ENCODE measurements around the gene SLC35E2B. TPM values are rescaled to one million over a fixed set of nuclear protein-coding genes. Genes with fewer than 3 reads are reported as not detected.

The SLC35E2B gene
- polyA plus RNA-seq, 1 donor from 2014 or later, result 93.2 TPM

DNA sequence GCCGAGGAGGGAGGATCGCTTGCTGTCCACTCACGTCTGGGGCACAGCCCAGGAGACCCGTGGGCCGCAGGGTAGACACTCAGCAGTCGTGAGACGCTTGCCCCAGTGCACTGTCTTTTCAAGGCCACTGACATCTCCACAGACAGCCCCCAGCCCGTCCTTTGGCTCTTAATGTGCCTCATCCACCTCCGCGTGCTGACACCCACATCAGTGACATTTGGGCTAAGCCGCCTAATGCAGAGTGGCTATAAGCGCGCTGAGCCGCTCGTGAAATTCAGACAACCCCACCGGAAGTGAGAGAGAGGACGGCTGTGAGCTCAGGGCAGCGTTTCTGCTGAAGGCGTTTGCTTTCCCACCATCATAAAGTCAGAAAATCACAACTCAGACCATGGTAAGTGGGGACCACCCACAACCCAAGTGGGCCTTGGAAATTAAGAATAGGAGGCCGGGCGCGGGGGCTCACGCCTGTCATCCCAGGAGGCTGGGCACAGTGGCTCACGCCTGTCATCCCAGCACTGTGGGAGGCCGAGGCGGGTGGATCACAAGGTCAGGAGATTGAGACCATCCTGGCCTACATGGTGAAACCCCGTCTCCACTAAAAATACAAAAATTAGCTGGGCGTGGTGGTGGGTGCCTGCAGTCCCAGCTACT, 8.4 kb downstream of the SLC35E2B start:
- no peaks in the 10 kb centered on the region for H4K20me1 ChIP-seq (ENCODE audit: insufficient read depth)
- no peak overlapping the region for H3K27ac ChIP-seq (ENCODE audit: low read length)
- no peaks in the 10 kb centered on the region for H3K36me3 ChIP-seq (ENCODE audit: insufficient read depth, low read length)
- no peak for TF ChIP-seq TAF1 (IDR thresholded peaks at IDR 0.05; ENCODE audit: low read depth)
- no peak for TF ChIP-seq POLR2AphosphoS5 (IDR thresholded peaks at IDR 0.05)
- TF ChIP-seq SMC3 (conservative IDR thresholded peaks at IDR 0.05; ENCODE audit: poor library complexity), result no peak
- no peak for TF ChIP-seq EZH2 (IDR thresholded peaks at IDR 0.05; ENCODE audit: borderline replicate concordance, insufficient read depth, low read length, poor library complexity, severe bottlenecking)
- no peak for TF ChIP-seq RAD21 (conservative IDR thresholded peaks at IDR 0.05)
- TF ChIP-seq, protein P1, sequence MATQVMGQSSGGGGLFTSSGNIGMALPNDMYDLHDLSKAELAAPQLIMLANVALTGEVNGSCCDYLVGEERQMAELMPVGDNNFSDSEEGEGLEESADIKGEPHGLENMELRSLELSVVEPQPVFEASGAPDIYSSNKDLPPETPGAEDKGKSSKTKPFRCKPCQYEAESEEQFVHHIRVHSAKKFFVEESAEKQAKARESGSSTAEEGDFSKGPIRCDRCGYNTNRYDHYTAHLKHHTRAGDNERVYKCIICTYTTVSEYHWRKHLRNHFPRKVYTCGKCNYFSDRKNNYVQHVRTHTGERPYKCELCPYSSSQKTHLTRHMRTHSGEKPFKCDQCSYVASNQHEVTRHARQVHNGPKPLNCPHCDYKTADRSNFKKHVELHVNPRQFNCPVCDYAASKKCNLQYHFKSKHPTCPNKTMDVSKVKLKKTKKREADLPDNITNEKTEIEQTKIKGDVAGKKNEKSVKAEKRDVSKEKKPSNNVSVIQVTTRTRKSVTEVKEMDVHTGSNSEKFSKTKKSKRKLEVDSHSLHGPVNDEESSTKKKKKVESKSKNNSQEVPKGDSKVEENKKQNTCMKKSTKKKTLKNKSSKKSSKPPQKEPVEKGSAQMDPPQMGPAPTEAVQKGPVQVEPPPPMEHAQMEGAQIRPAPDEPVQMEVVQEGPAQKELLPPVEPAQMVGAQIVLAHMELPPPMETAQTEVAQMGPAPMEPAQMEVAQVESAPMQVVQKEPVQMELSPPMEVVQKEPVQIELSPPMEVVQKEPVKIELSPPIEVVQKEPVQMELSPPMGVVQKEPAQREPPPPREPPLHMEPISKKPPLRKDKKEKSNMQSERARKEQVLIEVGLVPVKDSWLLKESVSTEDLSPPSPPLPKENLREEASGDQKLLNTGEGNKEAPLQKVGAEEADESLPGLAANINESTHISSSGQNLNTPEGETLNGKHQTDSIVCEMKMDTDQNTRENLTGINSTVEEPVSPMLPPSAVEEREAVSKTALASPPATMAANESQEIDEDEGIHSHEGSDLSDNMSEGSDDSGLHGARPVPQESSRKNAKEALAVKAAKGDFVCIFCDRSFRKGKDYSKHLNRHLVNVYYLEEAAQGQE (IDR thresholded peaks at IDR 0.05; ENCODE audit: borderline replicate concordance), result no peak
- TF ChIP-seq, protein P2, sequence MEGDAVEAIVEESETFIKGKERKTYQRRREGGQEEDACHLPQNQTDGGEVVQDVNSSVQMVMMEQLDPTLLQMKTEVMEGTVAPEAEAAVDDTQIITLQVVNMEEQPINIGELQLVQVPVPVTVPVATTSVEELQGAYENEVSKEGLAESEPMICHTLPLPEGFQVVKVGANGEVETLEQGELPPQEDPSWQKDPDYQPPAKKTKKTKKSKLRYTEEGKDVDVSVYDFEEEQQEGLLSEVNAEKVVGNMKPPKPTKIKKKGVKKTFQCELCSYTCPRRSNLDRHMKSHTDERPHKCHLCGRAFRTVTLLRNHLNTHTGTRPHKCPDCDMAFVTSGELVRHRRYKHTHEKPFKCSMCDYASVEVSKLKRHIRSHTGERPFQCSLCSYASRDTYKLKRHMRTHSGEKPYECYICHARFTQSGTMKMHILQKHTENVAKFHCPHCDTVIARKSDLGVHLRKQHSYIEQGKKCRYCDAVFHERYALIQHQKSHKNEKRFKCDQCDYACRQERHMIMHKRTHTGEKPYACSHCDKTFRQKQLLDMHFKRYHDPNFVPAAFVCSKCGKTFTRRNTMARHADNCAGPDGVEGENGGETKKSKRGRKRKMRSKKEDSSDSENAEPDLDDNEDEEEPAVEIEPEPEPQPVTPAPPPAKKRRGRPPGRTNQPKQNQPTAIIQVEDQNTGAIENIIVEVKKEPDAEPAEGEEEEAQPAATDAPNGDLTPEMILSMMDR (IDR thresholded peaks at IDR 0.05; ENCODE audit: poor library complexity, severe bottlenecking), result no peak
- no peak for TF ChIP-seq MXI1 (conservative IDR thresholded peaks at IDR 0.05; ENCODE audit: poor library complexity, severe bottlenecking)
- no peak for TF ChIP-seq EP300 (conservative IDR thresholded peaks at IDR 0.05; ENCODE audit: poor library complexity, severe bottlenecking)
- H3K9me2 ChIP-seq (ENCODE audit: insufficient read depth, low read length), result no peaks in the 10 kb centered on the region
- H3K4me3 ChIP-seq (ENCODE audit: low read length), result no peak overlapping the region
- no peaks in the 10 kb centered on the region for H3K27me3 ChIP-seq (ENCODE audit: insufficient read depth, low read depth, low read length)
- no peak overlapping the region for H3K9ac ChIP-seq (ENCODE audit: low read length)
- H2AFZ ChIP-seq (ENCODE audit: low read depth, low read length), result no peak overlapping the region
- no peaks in the 10 kb centered on the region for H3K9me3 ChIP-seq (ENCODE audit: low read length)
- H3K79me2 ChIP-seq (replicated peaks; ENCODE audit: insufficient read depth, low read length), result peaks cover 48% of the 10 kb centered on the region
- no peak overlapping the region for H3K4me2 ChIP-seq (ENCODE audit: low read length)
- no peaks in the 10 kb centered on the region for H3F3A ChIP-seq (ENCODE audit: insufficient read depth, low read length, poor library complexity, severe bottlenecking)

DNA sequence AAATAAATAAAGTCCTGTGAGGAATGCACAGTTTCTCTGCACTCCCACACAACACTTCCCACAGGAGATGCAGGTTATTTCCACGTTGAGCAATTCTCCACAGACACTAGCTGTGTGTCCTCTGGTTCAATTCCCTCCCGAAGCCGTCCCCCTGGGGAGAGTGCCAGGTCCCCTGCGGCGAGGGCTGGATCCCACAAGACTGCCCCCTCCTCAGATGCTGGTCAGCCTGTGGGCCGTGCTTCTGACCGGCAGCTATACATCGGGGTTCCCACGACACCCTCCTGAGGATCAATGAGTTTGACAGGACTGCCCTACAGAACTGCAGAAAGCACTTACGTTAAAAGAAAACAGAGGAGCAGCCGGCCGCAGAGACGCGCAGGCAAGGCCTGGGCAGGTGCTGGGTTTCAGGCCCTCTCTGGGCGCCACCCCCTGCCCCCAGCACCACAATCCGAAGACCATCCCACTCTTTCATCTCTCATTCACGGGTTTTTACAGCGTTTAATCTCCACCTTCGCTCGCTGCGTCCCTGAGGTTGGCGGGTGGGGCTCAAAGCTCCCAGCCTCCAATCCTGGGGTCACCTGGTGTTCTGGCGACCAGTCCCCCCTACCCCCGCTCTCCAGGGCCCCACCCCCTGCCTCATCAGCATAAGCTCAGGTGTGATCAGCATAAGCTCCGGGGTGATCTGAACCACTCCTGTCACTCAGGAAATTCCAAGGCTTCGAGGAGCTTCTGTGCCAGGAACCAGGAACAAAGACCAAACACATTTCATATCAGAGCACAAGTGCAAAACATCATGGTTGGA, 9.3 kb downstream of the SLC35E2B start:
- H3K4me2 ChIP-seq (ENCODE audit: low read length), result no peak overlapping the region
- no peak overlapping the region for H2AFZ ChIP-seq (ENCODE audit: low read depth, low read length)
- H3K27me3 ChIP-seq (ENCODE audit: insufficient read depth, low read depth, low read length), result no peaks in the 10 kb centered on the region
- H3K9me3 ChIP-seq (ENCODE audit: low read length), result no peaks in the 10 kb centered on the region
- H3K79me2 ChIP-seq (replicated peaks; ENCODE audit: insufficient read depth, low read length), result peaks cover 52% of the 10 kb centered on the region
- no peaks in the 10 kb centered on the region for H3F3A ChIP-seq (ENCODE audit: insufficient read depth, low read length, poor library complexity, severe bottlenecking)
- H3K9me2 ChIP-seq (ENCODE audit: insufficient read depth, low read length), result no peaks in the 10 kb centered on the region
- TF ChIP-seq TAF1 (IDR thresholded peaks at IDR 0.05; ENCODE audit: low read depth) (no peak), EZH2 (IDR thresholded peaks at IDR 0.05; ENCODE audit: borderline replicate concordance, insufficient read depth, low read length, poor library complexity, severe bottlenecking) (no peak), MXI1 (conservative IDR thresholded peaks at IDR 0.05; ENCODE audit: poor library complexity, severe bottlenecking) (no peak), RAD21 (conservative IDR thresholded peaks at IDR 0.05) (no peak), POLR2AphosphoS5 (IDR thresholded peaks at IDR 0.05) (no peak), SMC3 (conservative IDR thresholded peaks at IDR 0.05; ENCODE audit: poor library complexity) (no peak), EP300 (conservative IDR thresholded peaks at IDR 0.05; ENCODE audit: poor library complexity, severe bottlenecking) (no peak)
- TF ChIP-seq, protein P2 (IDR thresholded peaks at IDR 0.05; ENCODE audit: poor library complexity, severe bottlenecking), result no peak
- TF ChIP-seq, protein P1 (IDR thresholded peaks at IDR 0.05; ENCODE audit: borderline replicate concordance), result no peak
- no peaks in the 10 kb centered on the region for H3K36me3 ChIP-seq (ENCODE audit: insufficient read depth, low read length)
- no peak overlapping the region for H3K4me3 ChIP-seq (ENCODE audit: low read length)
- H4K20me1 ChIP-seq (ENCODE audit: insufficient read depth), result no peaks in the 10 kb centered on the region
- no peak overlapping the region for H3K9ac ChIP-seq (ENCODE audit: low read length)
- H3K27ac ChIP-seq (ENCODE audit: low read length), result no peak overlapping the region
